Transverse colon (tissue), 4 donors: ENCODE results near the gene FGFR2. TPM values are rescaled to one million over a fixed set of nuclear protein-coding genes. Genes with fewer than 3 reads are reported as not detected.

Source experiments
- DNase-seq: peaks from one replicate; pipeline ENCODE4 v3.0.0-alpha.2; 2019
- H3K27ac ChIP-seq, 4 donors: fragments of 200-600 bp; sonication (generic); 2 replicates each; pipeline ENCODE4 v1.5.1; 2016 to 2018; ENCODE audit warnings: inconsistent platforms in 4 of 4
- H3K27me3 ChIP-seq: fragments of 200-600 bp; sonication (generic); 2 replicates; pipeline ENCODE4 v1.5.1; 2017; ENCODE audit warnings: inconsistent platforms
- H3K36me3 ChIP-seq, 4 donors: fragments of 200-600 bp; sonication (generic); 2 replicates each; pipeline ENCODE4 v1.5.1; 2017 to 2019; ENCODE audit warnings: inconsistent platforms in 4 of 4
- H3K4me1 ChIP-seq, 4 donors: fragments of 200-600 bp; sonication (generic); 2 replicates each; pipeline ENCODE4 v1.5.1; 2017 to 2020; ENCODE audit warnings: inconsistent platforms in 4 of 4
- H3K4me3 ChIP-seq, 4 donors: fragments of 200-600 bp; sonication (generic); 1 replicate in 1 of 4; 2 replicates in 3 of 4; pipeline versions ENCODE4 v1.5.1 to v1.6.1; 2017 to 2019; ENCODE audit warnings: inconsistent platforms in 4 of 4
- H3K9me3 ChIP-seq, 2 donors: fragments of 200-600 bp; sonication (generic); 2 replicates each; pipeline ENCODE4 v1.5.1; 2017 to 2019; ENCODE audit warnings: inconsistent platforms in 2 of 2
- EP300 ChIP-seq: sonication (generic); formaldehyde crosslinking; IDR thresholded peaks from one replicate; pipeline ENCODE4 v1.6.1; 2017; ENCODE audit warnings: antibody characterized with exemption, low read depth
- POLR2A ChIP-seq: fragments of 450-650 bp; IDR thresholded peaks from one replicate; pipeline ENCODE4 v1.6.1; 2016; ENCODE audit warnings: antibody characterized with exemption, mild to moderate bottlenecking, moderate library complexity
- POLR2AphosphoS5 ChIP-seq, 3 donors: sonication (generic); formaldehyde crosslinking; IDR thresholded peaks; one replicate each; pipeline ENCODE4 v1.6.1; 2016; ENCODE audit warnings: antibody characterized with exemption in 3 of 3
- WGBS, 2 donors: methylation state at CpG; one replicate each; pipeline ENCODE4 v1.1.5; 2018; ENCODE audit warnings: low coverage in 1 of 2; 5-methylcytosine and 5-hydroxymethylcytosine counted together
- in situ Hi-C, 4 donors: fragments of 200-750 bp; cut with MboI; loops; one replicate each; pipeline versions ENCODE4 v1.15.0 to v1.15.1; 2017; ENCODE audit warnings: low sequenced_read_pairs in 3 of 4, low pct_ligation_motif_present in 1 of 4, low pct_unique_long_range_greater_than_20kb in 1 of 4
- intact Hi-C: fragments of 100-400 bp; cut with DNase I; formaldehyde crosslinking; loops from one replicate; pipeline ENCODE4 v1.15.1; 2023; ENCODE audit warnings: low total_unique reads
- total RNA-seq, 4 donors: library from RNA; depleted of rRNA; stranded (reverse); fragments of >200 nt; gene quantifications; one replicate each; pipeline ENCODE4 v1.1.0, GENCODE V29; 2016
- TF ChIP-seq, protein P1 (sequence below), 5 experiments: fragments of 200-600 bp in 3 of 5; fragments of 450-650 bp in 2 of 5; sonication (generic) in 3 of 5; IDR thresholded peaks; 1 replicate in 2 of 5; 2 replicates in 3 of 5; pipeline ENCODE4 v1.5.1; 2016 to 2017; ENCODE audit warnings: antibody characterized with exemption in 5 of 5, inconsistent platforms in 3 of 5, mild to moderate bottlenecking in 2 of 5, moderate library complexity in 1 of 5

Gene FGFR2
- total RNA-seq, 4 donors from 2014 or later = 30.3 to 114 (median 87.9) TPM

DNA sequence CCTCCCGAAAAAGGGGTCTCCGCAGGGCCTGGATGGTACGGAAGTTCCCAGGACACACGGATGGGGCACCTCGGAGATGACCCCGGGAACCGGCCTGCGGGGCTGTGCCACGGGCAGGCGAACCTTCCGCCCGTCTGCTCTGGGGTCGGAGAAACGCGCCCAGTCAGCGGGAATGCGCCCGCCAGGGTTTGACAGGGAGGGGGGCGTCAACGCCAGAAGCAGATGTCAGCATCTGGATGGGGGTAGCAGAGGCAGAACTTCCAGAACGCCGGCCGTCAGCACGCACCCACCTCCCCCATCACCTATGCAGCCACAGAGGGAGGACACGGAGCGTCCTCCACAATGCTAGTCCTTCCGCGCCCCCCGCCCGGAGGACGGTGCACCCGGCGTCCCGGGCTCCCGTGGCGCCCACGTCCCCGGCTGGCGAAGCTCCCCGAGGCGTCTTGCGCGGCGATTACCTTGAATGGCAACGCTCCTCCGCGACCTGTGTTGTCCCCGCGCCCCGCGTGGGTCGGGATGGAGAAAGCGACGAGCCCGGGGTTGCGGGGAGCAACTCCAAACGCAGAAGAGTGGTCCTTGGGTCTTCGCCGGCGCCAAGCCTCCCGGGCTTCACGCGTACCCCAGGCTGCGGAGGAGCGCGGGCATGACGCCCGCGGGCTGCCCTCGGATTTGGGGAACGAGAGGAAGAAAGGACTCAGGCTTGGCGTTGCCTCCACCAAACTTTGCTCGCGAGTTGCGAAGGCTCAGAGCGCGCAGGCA, 561 bp downstream of the FGFR2 start:
- in situ Hi-C loops = no loop called here
- intact Hi-C loops = loop anchor here (5.0 to 10.0 kb wide), 4 partner anchors 73 to 570 kb away; no protein-coding TSS in a partner anchor
- Histone ChIP-seq H3K27ac (peak overlapping the region; percentile 86 to 94 (median 90)), H3K9me3 (no peaks in the 10 kb centered on the region), H3K36me3 (no peaks in the 10 kb centered on the region), H3K4me3 (peak overlapping the region; percentile 58 to 92 (median 78)), H3K4me1 (peaks cover 0 to 25% (median 7%) of the 10 kb centered on the region in 4 donors), H3K27me3 (peaks cover 30% of the 10 kb centered on the region)
- 0 to 6% methylated on average over 8 to 36 of the region's 77 CpGs for WGBS, 2 donors
- TF ChIP-seq, protein P1, sequence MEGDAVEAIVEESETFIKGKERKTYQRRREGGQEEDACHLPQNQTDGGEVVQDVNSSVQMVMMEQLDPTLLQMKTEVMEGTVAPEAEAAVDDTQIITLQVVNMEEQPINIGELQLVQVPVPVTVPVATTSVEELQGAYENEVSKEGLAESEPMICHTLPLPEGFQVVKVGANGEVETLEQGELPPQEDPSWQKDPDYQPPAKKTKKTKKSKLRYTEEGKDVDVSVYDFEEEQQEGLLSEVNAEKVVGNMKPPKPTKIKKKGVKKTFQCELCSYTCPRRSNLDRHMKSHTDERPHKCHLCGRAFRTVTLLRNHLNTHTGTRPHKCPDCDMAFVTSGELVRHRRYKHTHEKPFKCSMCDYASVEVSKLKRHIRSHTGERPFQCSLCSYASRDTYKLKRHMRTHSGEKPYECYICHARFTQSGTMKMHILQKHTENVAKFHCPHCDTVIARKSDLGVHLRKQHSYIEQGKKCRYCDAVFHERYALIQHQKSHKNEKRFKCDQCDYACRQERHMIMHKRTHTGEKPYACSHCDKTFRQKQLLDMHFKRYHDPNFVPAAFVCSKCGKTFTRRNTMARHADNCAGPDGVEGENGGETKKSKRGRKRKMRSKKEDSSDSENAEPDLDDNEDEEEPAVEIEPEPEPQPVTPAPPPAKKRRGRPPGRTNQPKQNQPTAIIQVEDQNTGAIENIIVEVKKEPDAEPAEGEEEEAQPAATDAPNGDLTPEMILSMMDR (IDR thresholded peaks at IDR 0.05) = peak in 1 of 5 experiments; percentile 3
- no peak for TF ChIP-seq POLR2A
- peak; percentile 20 for DNase-seq

DNA sequence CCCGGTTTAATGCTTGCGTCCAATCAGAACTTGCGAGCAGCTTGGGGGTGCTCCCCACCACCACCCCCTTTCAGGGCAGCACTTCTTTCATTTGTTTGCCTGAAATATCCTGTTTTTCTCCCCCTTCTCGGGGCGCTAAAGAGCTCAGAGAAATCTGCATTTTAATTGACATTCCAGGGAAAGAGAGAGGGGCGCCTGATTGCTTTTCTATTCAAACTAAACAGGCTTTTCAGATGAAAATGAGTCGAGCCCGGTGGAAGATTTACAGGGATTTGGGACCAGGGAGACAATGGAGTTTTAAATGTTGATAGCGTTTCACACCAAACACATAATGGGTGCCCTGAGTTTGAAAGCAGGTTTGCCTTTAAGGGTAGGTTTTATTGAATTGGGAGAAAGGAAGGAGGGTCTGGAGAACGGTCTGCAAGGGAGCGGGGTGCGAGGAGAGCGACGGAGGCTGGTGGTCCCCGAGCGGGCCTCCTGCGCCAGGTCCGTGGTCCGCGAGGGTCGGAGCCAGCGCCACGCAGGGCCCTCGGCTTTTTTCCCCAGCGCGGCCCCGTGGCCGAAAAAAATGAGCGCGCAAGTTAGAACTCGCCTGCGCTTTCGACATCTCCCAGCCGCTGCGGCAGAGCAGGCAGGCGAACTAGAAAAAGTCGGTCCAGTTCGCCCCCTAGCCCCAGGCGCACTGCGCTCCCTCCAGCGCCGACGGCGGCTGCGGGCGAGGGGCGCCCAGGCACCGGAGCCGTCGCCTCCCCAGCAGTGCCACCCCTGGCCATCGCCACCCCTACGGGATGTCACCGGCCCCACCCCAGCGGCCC, 1.3 kb downstream of the FGFR2 start:
- Histone ChIP-seq H3K9me3 (no peaks in the 10 kb centered on the region), H3K36me3 (no peaks in the 10 kb centered on the region), H3K4me3 (peak overlapping the region; percentile 58 to 92 (median 78)), H3K4me1 (peaks cover 0 to 25% (median 7%) of the 10 kb centered on the region in 4 donors), H3K27ac (peak overlapping the region; percentile 86 to 94 (median 90)), H3K27me3 (peaks cover 30% of the 10 kb centered on the region)
- in situ Hi-C loops = no loop called here
- WGBS, 2 donors = 7 to 11% methylated on average over 5 to 47 of the region's 54 CpGs
- peak; percentile 55 for DNase-seq
- TF ChIP-seq EP300 (no peak), POLR2AphosphoS5 (IDR thresholded peaks at IDR 0.05) (peak in 2 of 3 donors; percentile 29 to 31)
- TF ChIP-seq, protein P1 (IDR thresholded peaks at IDR 0.05) = peak in 3 of 5 experiments; percentile 10 to 20 (median 18)
- intact Hi-C loops = loop anchor here (5.0 to 10.0 kb wide), 4 partner anchors 72 to 570 kb away; no protein-coding TSS in a partner anchor

DNA sequence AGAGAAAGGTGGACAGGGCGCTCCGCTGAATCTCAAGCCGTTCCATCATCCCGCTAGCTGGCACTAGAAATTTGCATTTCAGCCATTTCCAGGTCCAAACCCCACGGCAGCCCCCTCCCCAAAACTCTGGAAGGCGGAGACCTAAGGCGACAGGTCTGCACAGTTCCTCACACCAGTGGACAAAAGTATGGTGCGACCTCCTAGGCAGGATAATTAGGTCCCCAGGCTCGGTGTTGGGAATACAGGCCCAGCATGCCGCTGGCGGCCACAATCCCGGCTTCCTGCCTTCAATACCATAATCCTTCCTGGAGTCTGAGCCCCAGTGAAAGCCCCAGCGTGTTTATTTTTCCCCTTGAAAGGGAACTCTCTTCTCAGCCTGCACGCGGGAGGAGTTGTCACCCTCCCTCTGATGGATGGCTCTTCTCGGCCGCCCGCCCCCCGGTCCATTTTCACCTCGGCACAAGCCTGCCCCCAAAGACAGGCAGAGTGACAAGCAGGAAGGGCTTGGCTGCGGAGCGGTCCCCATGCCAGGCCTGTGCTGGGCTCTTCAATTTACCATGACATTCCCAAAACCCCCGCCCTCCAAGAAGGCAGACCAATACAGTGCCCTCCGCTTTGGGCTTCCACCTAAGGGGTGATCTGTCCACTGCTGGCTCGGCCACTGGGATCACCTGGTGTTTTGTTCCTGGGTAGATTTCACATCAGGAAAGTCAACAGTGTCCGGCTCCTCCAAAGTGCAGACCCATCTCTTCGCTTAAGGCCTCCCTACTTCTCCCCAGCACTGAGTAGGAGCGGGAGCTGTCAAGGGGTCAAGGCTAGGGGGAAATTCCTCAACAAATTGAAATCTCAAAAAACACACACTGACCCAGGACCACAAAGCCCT, 2.2 kb downstream of the FGFR2 start:
- 33 to 57% methylated on average over 2 to 28 of the region's 28 CpGs for WGBS, 2 donors
- peaks cover 0 to 3% (median 0%) of the 10 kb centered on the region in 4 donors for H3K36me3 ChIP-seq
- in situ Hi-C loops (no loop called here), intact Hi-C loops (loop anchor here (5.0 to 10.0 kb wide), 4 partner anchors 71 to 569 kb away; no protein-coding TSS in a partner anchor)
- H3K4me1 ChIP-seq = peaks cover 0 to 29% (median 8%) of the 10 kb centered on the region in 4 donors
- H3K27ac ChIP-seq = peak overlapping the region; percentile 86 to 94 (median 90)
- no peak for DNase-seq
- TF ChIP-seq EP300 (no peak), POLR2A (no peak)
- peak overlapping the region; percentile 58 to 92 (median 78) for H3K4me3 ChIP-seq
- peaks cover 30% of the 10 kb centered on the region for H3K27me3 ChIP-seq
- no peaks in the 10 kb centered on the region for H3K9me3 ChIP-seq

DNA sequence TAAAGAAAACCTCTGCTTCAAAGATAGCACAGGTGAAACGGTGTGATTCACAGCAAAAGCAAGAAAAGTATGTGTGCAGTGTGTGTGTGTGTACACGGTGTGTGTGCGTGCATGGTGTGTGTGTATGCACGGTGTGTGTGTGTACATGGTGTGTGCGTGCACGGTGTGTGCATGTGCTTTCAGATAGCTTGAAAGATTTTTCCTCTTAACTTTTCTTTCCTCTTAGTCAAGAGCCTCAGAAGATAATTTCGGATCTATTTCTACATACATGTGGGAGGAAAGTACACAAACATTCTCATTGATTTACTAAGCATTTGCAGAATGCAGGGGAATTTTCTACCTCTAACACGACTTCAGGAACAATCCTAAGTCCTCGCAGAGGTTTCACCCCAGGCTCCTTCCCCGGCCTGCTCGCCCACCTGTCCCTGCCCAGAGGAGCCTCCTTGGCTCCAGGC, 2.9 kb downstream of the FGFR2 start:
- WGBS, 2 donors = 62 to 65% methylated on average over 6 to 11 of the region's 11 CpGs

More for the DNA sequence above, 2.9 kb downstream of the FGFR2 start:
- DNase-seq = no peak
- intact Hi-C loops = loop anchor here (5.0 to 10.0 kb wide), 4 partner anchors 71 to 568 kb away; no protein-coding TSS in a partner anchor
- peak overlapping the region in 3 of 4 donors; percentile 58 to 92 (median 72) for H3K4me3 ChIP-seq
- in situ Hi-C loops = no loop called here
- peaks cover 0 to 3% (median 0%) of the 10 kb centered on the region in 4 donors for H3K36me3 ChIP-seq
- peaks cover 0 to 29% (median 8%) of the 10 kb centered on the region in 4 donors for H3K4me1 ChIP-seq
- H3K27me3 ChIP-seq = peaks cover 30% of the 10 kb centered on the region
- no peaks in the 10 kb centered on the region for H3K9me3 ChIP-seq
- H3K27ac ChIP-seq = peak overlapping the region; percentile 86 to 94 (median 90)
- TF ChIP-seq POLR2AphosphoS5 (IDR thresholded peaks at IDR 0.05) = no peak
- no peak for TF ChIP-seq EP300
- no peak for TF ChIP-seq POLR2A
- TF ChIP-seq, protein P1 (IDR thresholded peaks at IDR 0.05) = no peak
